Nephron (organoid): ENCODE measurements around the gene BTN3A1.
"Not testable (repeated sequence)": the region's sequence is repeated elsewhere in the genome, so short reads cannot be mapped to it uniquely, and the experiment has no call there.

Source experiments
- H3K27ac Mint-ChIP-seq, 3 experiments: 2 replicates each; pipeline ENCODE4 v1.8.0; 2020; ENCODE audit warnings: mixed read lengths in 3 of 3, mild to moderate bottlenecking in 2 of 3, moderate library complexity in 1 of 3
- H3K27me3 Mint-ChIP-seq: 2 replicates; pipeline ENCODE4 v1.8.0; 2021; ENCODE audit warnings: low read depth, mild to moderate bottlenecking, moderate library complexity, mixed read lengths
- H3K36me3 Mint-ChIP-seq: 2 replicates; pipeline ENCODE4 v1.8.0; 2020; ENCODE audit warnings: low read depth, mixed read lengths
- H3K4me1 Mint-ChIP-seq: 2 replicates; pipeline ENCODE4 v1.8.0; 2020; ENCODE audit warnings: mixed read lengths
- H3K4me3 Mint-ChIP-seq, 3 experiments: 2 replicates each; pipeline ENCODE4 v1.8.0; 2020; ENCODE audit warnings: mild to moderate bottlenecking in 3 of 3, mixed read lengths in 3 of 3, moderate library complexity in 2 of 3
- H3K9me3 Mint-ChIP-seq: 2 replicates; pipeline ENCODE4 v1.8.0; 2020; ENCODE audit warnings: mixed read lengths
- TF ChIP-seq, protein P1 (sequence below), 3 experiments: fragments of 200-600 bp; sonication (generic); IDR thresholded peaks; one replicate each; pipeline ENCODE4 v1.5.0; 2021; ENCODE audit warnings: antibody characterized with exemption in 3 of 3; ENCODE audit not compliant: unreplicated experiment in 3 of 3

The BTN3A1 gene

DNA sequence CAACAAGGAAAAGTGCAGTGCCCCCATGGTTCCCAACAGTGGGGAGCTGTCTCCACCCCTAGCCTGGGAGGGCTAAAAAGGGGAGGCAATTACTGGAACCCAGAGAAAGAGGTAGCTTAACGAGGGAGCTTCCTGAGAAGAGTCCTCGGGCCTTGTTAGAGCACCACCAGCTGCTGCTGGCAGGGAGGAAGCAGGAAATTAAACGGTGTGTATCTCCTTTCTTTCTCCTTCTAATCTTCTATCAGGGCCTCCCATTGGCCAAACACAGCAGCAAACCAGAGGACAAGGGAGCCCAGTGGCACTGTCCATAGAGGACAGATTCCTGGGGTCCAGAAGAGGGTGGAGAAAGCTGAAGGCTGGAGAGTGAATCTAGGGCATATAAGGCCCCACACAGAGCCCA lies 26.8 kb upstream of the BTN3A1 start:
- H3K9me3 Mint-ChIP-seq = no peaks in the 10 kb centered on the region
- no peaks in the 10 kb centered on the region for H3K27me3 Mint-ChIP-seq
- peaks cover 14% of the 10 kb centered on the region for H3K36me3 Mint-ChIP-seq
- TF ChIP-seq, protein P1, sequence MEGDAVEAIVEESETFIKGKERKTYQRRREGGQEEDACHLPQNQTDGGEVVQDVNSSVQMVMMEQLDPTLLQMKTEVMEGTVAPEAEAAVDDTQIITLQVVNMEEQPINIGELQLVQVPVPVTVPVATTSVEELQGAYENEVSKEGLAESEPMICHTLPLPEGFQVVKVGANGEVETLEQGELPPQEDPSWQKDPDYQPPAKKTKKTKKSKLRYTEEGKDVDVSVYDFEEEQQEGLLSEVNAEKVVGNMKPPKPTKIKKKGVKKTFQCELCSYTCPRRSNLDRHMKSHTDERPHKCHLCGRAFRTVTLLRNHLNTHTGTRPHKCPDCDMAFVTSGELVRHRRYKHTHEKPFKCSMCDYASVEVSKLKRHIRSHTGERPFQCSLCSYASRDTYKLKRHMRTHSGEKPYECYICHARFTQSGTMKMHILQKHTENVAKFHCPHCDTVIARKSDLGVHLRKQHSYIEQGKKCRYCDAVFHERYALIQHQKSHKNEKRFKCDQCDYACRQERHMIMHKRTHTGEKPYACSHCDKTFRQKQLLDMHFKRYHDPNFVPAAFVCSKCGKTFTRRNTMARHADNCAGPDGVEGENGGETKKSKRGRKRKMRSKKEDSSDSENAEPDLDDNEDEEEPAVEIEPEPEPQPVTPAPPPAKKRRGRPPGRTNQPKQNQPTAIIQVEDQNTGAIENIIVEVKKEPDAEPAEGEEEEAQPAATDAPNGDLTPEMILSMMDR (IDR thresholded peaks at IDR 0.05; ENCODE audit: unreplicated experiment in 3 of 3) = no peak
- H3K4me3 Mint-ChIP-seq = no peak overlapping the region
- H3K27ac Mint-ChIP-seq = peak overlapping the region in 1 of 3 experiments; percentile 26
- H3K4me1 Mint-ChIP-seq = no peaks in the 10 kb centered on the region

DNA sequence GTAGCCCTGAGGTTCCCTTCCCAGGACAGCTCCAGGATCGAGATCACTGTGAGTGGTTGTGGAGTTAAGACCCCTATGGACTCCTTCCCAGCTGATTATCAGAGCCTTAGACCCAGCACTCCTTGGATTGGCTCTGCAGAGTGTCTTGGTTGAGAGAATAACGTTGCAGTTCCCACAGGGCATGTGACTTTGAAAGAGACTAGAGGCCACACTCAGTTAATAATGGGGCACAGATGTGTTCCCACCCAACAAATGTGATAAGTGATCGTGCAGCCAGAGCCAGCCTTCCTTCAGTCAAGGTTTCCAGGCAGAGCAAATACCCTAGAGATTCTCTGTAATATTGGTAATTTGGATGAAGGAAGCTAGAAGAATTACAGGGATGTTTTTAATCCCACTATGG lies 24.4 kb upstream of the BTN3A1 start:
- Mint-ChIP-seq H3K4me1 (peaks cover 4% of the 10 kb centered on the region), H3K4me3 (no peak overlapping the region), H3K36me3 (peaks cover 14% of the 10 kb centered on the region), H3K27me3 (no peaks in the 10 kb centered on the region), H3K9me3 (no peaks in the 10 kb centered on the region), H3K27ac (no peak overlapping the region)
- TF ChIP-seq, protein P1 (IDR thresholded peaks at IDR 0.05; ENCODE audit: unreplicated experiment in 3 of 3) = no peak

DNA sequence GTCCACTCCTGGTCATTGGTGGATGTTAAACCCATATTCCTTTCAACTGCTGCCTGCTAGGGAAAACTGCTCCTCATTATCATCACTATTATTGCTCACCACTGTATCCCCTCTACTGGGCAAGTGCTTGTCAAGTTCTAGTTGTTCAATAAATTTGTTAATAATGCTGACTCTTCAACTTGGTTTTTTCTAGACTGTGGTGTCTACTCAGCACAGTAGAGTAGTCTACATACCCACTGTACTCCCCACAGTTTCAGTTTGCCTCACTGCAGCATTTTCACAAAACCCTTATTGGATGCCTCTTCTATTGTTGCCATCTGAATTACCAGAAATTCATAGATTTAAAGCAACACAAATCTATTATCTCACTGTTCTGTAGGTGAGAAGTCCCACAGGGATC lies 23.9 kb upstream of the BTN3A1 start:
- not testable (repeated sequence) for H3K4me1 Mint-ChIP-seq, H3K27me3 Mint-ChIP-seq, H3K27ac Mint-ChIP-seq, H3K4me3 Mint-ChIP-seq, H3K9me3 Mint-ChIP-seq
- H3K36me3 Mint-ChIP-seq = peaks cover 14% of the 10 kb centered on the region

DNA sequence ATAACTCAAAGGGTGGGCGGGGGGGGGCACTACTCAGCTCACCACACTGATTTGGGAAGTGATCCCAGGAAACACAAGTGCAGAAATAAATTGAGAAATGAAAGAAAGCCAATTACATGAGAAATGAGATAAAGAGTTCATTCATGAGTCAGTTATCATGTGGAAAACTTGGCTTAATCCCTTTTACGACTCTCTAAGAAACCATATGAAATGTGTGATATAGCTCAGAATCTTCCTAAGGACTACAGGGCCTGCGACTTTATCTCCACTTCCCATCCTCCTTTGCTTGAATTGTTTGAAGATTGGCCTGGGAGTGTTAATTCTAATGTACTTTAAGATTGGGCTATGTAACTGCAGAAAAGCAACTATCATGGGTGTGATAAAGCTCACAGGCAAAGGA lies 22.8 kb upstream of the BTN3A1 start:
- peaks cover 9% of the 10 kb centered on the region for H3K4me1 Mint-ChIP-seq
- TF ChIP-seq, protein P1 (IDR thresholded peaks at IDR 0.05; ENCODE audit: unreplicated experiment in 3 of 3) = no peak
- no peaks in the 10 kb centered on the region for H3K27me3 Mint-ChIP-seq
- peaks cover 10% of the 10 kb centered on the region for H3K36me3 Mint-ChIP-seq
- no peak overlapping the region for H3K27ac Mint-ChIP-seq
- H3K9me3 Mint-ChIP-seq = no peaks in the 10 kb centered on the region
- H3K4me3 Mint-ChIP-seq = peak overlapping the region in 1 of 3 experiments; percentile 40

DNA sequence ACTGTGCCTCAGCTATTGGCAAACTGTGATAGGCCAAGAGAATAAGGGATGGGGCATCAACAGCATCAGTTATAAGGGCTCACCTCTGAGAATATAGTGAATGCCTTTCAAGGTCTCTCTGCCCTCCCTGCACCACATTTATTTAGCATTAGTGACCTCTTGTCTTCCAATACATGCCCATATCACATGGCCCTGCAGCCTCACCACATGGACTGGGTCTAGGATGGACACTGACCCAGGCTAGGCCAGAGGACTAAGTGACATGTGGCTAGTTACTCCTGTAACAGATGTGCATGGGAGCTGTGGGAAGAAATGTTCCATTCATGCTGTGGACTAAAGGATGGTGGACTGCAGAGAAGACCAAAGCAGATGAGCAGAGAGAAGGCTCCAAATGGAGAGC lies 22.3 kb upstream of the BTN3A1 start:
- H3K27me3 Mint-ChIP-seq = no peaks in the 10 kb centered on the region
- no peaks in the 10 kb centered on the region for H3K9me3 Mint-ChIP-seq
- H3K36me3 Mint-ChIP-seq = peaks cover 6% of the 10 kb centered on the region
- H3K27ac Mint-ChIP-seq = no peak overlapping the region
- TF ChIP-seq, protein P1 (IDR thresholded peaks at IDR 0.05; ENCODE audit: unreplicated experiment in 3 of 3) = no peak
- H3K4me3 Mint-ChIP-seq = no peak overlapping the region
- H3K4me1 Mint-ChIP-seq = peaks cover 9% of the 10 kb centered on the region

DNA sequence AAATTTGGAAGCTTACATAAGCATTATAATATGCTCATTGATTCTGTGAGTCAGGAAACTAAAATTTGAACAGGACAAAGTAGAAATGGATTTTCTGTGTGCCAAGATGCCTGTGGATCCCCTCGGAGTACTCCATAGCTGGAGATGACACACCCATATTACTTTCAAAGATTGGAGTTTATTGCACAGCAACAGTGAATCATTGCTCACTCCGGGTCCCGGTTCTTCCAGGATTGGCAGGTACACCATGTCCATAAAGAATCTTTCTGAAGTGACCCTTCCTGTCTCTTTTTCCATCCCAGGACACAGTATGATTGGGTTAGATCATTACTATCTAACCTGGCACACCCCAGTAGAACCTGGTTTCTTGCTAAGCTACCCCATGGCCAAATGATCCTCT lies 21.8 kb upstream of the BTN3A1 start:
- H3K27ac Mint-ChIP-seq = no peak overlapping the region
- H3K9me3 Mint-ChIP-seq = no peaks in the 10 kb centered on the region
- peaks cover 1% of the 10 kb centered on the region for H3K36me3 Mint-ChIP-seq
- H3K4me1 Mint-ChIP-seq = peaks cover 14% of the 10 kb centered on the region
- TF ChIP-seq, protein P1 (IDR thresholded peaks at IDR 0.05; ENCODE audit: unreplicated experiment in 3 of 3) = no peak
- no peaks in the 10 kb centered on the region for H3K27me3 Mint-ChIP-seq
- H3K4me3 Mint-ChIP-seq = no peak overlapping the region
